ENCODE measurements around the gene GSN. TPM values are rescaled to one million over a fixed set of nuclear protein-coding genes. Genes with fewer than 3 reads are reported as not detected.

Gene GSN
- total and polyA plus RNA-seq, 11 donors = 379 to 2,088 (median 689) TPM

DNA sequence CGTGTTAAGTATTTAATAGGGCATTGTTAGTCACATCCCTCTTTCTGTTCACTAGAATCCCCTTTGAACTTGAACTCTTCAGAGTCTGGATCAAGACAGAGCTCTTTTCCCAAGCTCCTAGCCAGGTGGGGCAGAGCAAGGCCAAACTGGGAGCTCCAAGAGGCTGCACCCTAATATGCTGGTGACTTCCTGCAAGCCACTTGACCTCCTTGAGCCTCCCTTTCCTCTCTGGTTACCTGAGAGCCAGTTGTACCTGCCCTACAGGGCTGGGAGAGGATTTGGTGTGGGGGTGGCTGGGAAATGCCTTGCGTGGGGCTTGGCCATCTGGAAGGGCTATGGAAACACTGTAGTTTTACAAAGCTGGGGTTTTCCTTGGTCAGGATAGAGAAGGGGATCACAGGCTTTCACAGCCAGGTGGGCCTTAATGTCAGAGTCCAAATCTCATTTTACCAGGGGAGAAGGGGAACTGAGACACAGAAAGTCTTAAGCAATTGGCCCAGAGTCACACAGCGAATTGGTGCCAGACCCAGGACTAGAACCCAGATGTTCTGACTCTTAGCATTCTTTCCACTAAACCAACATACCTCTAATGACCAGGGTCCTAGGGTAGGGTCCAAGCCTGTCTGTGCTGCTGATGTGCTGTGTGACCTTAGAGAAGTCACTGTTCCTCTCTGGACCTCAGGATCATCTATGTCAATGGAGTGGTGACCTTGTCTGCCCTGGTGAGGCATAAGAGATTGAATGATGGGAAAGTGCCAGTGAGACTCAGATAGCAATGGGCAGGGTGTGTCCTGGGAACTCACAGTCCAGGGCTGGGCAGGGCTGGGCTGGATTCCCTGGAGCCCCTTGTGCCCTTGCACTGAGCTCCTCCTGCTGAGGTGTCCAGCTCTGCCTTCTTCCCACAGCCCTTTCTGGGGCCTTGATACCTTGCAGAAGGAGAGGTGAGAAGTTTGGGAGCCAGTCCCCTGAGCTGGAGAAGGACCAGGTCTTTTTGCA, 35.8 kb downstream of the GSN start:
- peaks cover 0 to 78% (median 70%) of the 10 kb centered on the region in 9 donors for H3K36me3 ChIP-seq

GRCh38 chr9:121304707-121305106, 36.7 kb downstream of the GSN start:
- TF ChIP-seq POLR2A (IDR thresholded peaks at IDR 0.05) (no peak), CTCF (IDR thresholded peaks at IDR 0.05) (no peak)
- Histone ChIP-seq H3K27me3 (no peaks in the 10 kb centered on the region), H3K27ac (peak overlapping the region in 10 of 12 donors; percentile 12 to 97 (median 92)), H3K9me3 (no peaks in the 10 kb centered on the region), H3K4me1 (peaks cover 0 to 79% (median 48%) of the 10 kb centered on the region in 12 donors), H3K36me3 (peaks cover 0 to 87% (median 80%) of the 10 kb centered on the region in 9 donors), H3K4me3 (peak overlapping the region in 8 of 12 donors; percentile 57 to 93 (median 76))
- WGBS, 4 donors = 59 to 94% (median 85%) methylated on average over 1 of the region's 1 CpG
- DNase-seq (peak in 1 of 5 donors; percentile 19), ATAC-seq (no peak)
- intact Hi-C loops (cut with DNase I) = loop anchor here in 3 of 10 donors (5.0 kb wide), 1 partner anchor 82 kb away; no protein-coding TSS in a partner anchor

More for the DNA sequence above, 35.8 kb downstream of the GSN start:
- TF ChIP-seq CTCF (IDR thresholded peaks at IDR 0.05) (no peak), POLR2A (IDR thresholded peaks at IDR 0.05) (no peak)
- Histone ChIP-seq H3K27me3 (no peaks in the 10 kb centered on the region), H3K4me1 (peaks cover 0 to 77% (median 55%) of the 10 kb centered on the region in 12 donors), H3K27ac (peak overlapping the region; percentile 14 to 98 (median 92)), H3K4me3 (peak overlapping the region in 10 of 12 donors; percentile 5 to 93 (median 68)), H3K9me3 (no peaks in the 10 kb centered on the region)
- intact Hi-C loops (cut with DNase I) = loop anchor here in 2 of 10 donors (5.0 kb wide), 1 partner anchor 81 kb away; no protein-coding TSS in a partner anchor
- 72 to 92% (median 87%) methylated on average over 3 of the region's 3 CpGs for WGBS, 4 donors
- ATAC-seq (peak in 1 of 4 donors; percentile 16), DNase-seq (peak in 1 of 5 donors; percentile 26)

DNA sequence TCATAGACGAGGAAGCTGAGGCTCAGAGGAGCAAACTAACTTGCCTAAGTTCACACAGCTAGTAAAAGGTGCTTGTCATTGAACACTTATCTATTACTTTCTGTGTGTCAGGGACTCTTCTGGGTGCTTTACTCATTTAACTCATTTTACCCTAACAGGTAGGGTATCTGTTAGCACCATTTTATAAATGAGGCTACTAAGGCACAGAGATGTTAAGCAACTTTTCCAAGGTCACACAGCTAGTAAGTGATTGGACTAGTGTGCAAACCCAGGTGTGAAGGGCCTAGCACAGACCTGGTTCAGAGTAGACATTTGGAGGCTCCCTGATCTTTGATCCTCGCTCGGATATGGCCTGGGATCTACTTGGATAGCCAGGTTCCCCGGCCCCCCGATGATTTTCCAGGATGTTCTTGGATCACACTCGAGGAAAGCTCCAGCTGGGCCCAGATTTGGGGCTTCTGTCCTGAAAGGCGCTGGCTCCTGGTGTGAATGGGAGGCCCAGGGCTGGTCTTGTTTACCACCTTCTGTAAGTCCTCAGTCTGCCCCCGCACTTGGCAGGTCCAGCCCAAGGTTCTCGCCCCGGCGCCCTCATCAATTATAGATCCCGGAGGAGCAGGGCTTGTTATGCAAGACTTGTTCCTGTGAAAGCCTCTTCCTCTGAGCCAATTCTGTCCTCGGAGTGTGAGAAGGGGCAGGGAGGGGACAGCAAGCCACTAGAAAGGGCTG, 37.5 kb downstream of the GSN start:
- Histone ChIP-seq H3K36me3 (peaks cover 0 to 95% (median 87%) of the 10 kb centered on the region in 9 donors), H3K27ac (peak overlapping the region in 11 of 12 donors; percentile 12 to 97 (median 89)), H3K9me3 (no peaks in the 10 kb centered on the region), H3K4me3 (peak overlapping the region in 9 of 12 donors; percentile 1 to 93 (median 67)), H3K4me1 (peaks cover 0 to 86% (median 45%) of the 10 kb centered on the region in 12 donors), H3K27me3 (no peaks in the 10 kb centered on the region)
- peak; percentile 28 to 77 (median 62) for ATAC-seq
- DNase-seq = peak; percentile 78 to 89 (median 81)
- no peak for TF ChIP-seq POLR2A (IDR thresholded peaks at IDR 0.05)
- no peak for TF ChIP-seq CTCF (IDR thresholded peaks at IDR 0.05)
- WGBS, 4 donors = 48 to 70% (median 57%) methylated on average over 11 to 13 of the region's 13 CpGs
- intact Hi-C loops (cut with DNase I) = loop anchor here in 1 of 10 donors (5.0 kb wide), 1 partner anchor 83 kb away; no protein-coding TSS in a partner anchor

All from heart left ventricle (tissue), 16 donors.